ENCODE data around the gene ADRB1. TPM values are rescaled to one million over a fixed set of nuclear protein-coding genes. Genes with fewer than 3 reads are reported as not detected.

The ADRB1 gene
- total RNA-seq, 1 donor from 2014 or later = 2.0 TPM

DNA sequence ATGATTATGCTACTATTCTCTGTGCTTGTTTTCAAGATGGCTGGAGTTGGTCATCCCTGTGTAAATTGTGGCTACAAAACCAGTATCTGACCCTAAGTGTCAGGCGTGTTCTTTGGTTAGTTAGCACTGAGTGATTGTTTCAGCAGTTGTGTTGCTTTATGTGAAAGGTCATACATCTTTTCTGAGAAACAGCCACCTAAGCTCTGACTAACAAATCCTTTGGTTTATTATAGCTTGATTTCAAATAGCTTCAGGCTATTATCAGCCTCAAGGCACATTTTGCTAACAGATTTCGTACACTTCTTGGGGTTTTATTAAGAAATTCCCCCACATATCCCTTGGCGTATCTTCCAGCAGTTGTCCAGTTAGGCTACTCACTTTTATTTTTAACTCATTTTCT is 4.8 kb upstream of the ADRB1 start:
- Mint-ChIP-seq H3K36me3 (peaks cover 8% of the 10 kb centered on the region), H3K27ac (no peak overlapping the region), H3K27me3 (peaks cover 48% of the 10 kb centered on the region), H3K4me1 (ENCODE audit: unreplicated experiment) (peaks cover 7% of the 10 kb centered on the region), H3K4me3 (no peak overlapping the region), H3K9me3 (no peaks in the 10 kb centered on the region)
- no peak for DNase-seq (ENCODE audit: extremely low spot score, unreplicated experiment)
- TF ChIP-seq, protein P1, sequence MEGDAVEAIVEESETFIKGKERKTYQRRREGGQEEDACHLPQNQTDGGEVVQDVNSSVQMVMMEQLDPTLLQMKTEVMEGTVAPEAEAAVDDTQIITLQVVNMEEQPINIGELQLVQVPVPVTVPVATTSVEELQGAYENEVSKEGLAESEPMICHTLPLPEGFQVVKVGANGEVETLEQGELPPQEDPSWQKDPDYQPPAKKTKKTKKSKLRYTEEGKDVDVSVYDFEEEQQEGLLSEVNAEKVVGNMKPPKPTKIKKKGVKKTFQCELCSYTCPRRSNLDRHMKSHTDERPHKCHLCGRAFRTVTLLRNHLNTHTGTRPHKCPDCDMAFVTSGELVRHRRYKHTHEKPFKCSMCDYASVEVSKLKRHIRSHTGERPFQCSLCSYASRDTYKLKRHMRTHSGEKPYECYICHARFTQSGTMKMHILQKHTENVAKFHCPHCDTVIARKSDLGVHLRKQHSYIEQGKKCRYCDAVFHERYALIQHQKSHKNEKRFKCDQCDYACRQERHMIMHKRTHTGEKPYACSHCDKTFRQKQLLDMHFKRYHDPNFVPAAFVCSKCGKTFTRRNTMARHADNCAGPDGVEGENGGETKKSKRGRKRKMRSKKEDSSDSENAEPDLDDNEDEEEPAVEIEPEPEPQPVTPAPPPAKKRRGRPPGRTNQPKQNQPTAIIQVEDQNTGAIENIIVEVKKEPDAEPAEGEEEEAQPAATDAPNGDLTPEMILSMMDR (conservative IDR thresholded peaks at IDR 0.05) = no peak

DNA sequence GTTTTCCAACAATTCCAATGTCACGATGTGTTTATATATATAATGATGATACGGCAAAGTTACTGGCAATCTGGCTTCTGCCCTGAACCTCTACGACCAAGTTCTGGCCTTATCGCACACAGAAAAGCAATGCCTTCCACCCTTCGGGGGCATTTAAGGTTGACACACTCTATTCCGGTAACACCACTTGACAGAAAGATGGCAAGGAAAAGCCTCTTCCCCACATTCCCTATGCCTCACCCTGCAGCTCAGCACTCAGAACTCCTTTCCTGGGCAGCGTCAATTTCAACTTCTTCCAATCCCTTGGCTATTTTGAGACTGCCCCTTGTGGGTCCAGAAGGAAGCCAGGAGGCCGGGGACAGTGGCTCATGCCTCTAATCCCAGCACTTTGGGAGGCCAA is 2.5 kb upstream of the ADRB1 start:
- TF ChIP-seq, protein P1 (conservative IDR thresholded peaks at IDR 0.05) = no peak
- Mint-ChIP-seq H3K27ac (no peak overlapping the region), H3K9me3 (no peaks in the 10 kb centered on the region), H3K4me1 (ENCODE audit: unreplicated experiment) (peaks cover 6% of the 10 kb centered on the region), H3K4me3 (no peak overlapping the region), H3K27me3 (peaks cover 67% of the 10 kb centered on the region), H3K36me3 (peaks cover 8% of the 10 kb centered on the region)
- no peak for DNase-seq (ENCODE audit: extremely low spot score, unreplicated experiment)

DNA sequence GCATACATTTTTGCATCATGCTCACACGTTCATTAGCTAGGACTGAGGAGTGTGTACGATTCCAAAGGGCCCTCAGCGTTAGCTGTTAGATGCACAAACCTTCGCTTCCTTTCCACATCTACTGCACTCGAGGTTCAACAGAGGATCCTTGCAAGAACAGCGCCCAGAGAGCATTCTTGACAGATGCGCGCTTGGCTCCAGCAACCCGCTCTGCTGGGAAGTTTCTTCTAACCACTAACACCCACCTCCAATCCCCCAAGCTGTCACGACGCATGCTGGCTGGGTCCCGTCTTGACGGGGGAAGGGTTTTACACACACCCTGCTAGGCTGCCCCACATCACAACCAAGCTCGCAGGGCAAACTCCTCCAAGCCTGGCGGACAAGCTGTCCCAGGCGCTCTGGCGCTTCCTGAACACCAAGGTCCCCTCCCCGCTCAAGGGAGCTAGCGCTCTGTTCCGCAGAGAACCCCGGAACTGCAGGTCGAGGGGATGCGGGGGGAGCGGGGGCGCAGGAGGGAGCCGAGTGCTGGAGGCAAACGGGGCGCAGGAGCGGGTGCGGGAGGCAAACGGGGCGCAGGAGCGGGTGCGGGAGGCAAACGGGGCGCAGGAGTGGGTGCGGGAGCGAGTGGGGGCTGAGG is 653 bp upstream of the ADRB1 start:
- peaks cover 85% of the 10 kb centered on the region for H3K27me3 Mint-ChIP-seq
- H3K4me3 Mint-ChIP-seq = peak overlapping the region; percentile 85
- TF ChIP-seq, protein P1 (conservative IDR thresholded peaks at IDR 0.05) = no peak
- no peak overlapping the region for H3K27ac Mint-ChIP-seq
- no peak for DNase-seq (ENCODE audit: extremely low spot score, unreplicated experiment)
- H3K4me1 Mint-ChIP-seq (ENCODE audit: unreplicated experiment) = peaks cover 6% of the 10 kb centered on the region
- H3K9me3 Mint-ChIP-seq = no peaks in the 10 kb centered on the region
- H3K36me3 Mint-ChIP-seq = peaks cover 8% of the 10 kb centered on the region

DNA sequence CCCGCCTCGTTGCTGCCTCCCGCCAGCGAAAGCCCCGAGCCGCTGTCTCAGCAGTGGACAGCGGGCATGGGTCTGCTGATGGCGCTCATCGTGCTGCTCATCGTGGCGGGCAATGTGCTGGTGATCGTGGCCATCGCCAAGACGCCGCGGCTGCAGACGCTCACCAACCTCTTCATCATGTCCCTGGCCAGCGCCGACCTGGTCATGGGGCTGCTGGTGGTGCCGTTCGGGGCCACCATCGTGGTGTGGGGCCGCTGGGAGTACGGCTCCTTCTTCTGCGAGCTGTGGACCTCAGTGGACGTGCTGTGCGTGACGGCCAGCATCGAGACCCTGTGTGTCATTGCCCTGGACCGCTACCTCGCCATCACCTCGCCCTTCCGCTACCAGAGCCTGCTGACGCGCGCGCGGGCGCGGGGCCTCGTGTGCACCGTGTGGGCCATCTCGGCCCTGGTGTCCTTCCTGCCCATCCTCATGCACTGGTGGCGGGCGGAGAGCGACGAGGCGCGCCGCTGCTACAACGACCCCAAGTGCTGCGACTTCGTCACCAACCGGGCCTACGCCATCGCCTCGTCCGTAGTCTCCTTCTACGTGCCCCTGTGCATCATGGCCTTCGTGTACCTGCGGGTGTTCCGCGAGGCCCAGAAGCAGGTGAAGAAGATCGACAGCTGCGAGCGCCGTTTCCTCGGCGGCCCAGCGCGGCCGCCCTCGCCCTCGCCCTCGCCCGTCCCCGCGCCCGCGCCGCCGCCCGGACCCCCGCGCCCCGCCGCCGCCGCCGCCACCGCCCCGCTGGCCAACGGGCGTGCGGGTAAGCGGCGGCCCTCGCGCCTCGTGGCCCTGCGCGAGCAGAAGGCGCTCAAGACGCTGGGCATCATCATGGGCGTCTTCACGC is 825 bp downstream of the ADRB1 start:
- Mint-ChIP-seq H3K4me1 (ENCODE audit: unreplicated experiment) (peaks cover 6% of the 10 kb centered on the region), H3K27me3 (peaks cover 87% of the 10 kb centered on the region), H3K9me3 (no peaks in the 10 kb centered on the region), H3K27ac (no peak overlapping the region), H3K36me3 (peaks cover 8% of the 10 kb centered on the region), H3K4me3 (peak overlapping the region; percentile 83)
- no peak for DNase-seq (ENCODE audit: extremely low spot score, unreplicated experiment)
- TF ChIP-seq, protein P1 (conservative IDR thresholded peaks at IDR 0.05) = no peak

DNA sequence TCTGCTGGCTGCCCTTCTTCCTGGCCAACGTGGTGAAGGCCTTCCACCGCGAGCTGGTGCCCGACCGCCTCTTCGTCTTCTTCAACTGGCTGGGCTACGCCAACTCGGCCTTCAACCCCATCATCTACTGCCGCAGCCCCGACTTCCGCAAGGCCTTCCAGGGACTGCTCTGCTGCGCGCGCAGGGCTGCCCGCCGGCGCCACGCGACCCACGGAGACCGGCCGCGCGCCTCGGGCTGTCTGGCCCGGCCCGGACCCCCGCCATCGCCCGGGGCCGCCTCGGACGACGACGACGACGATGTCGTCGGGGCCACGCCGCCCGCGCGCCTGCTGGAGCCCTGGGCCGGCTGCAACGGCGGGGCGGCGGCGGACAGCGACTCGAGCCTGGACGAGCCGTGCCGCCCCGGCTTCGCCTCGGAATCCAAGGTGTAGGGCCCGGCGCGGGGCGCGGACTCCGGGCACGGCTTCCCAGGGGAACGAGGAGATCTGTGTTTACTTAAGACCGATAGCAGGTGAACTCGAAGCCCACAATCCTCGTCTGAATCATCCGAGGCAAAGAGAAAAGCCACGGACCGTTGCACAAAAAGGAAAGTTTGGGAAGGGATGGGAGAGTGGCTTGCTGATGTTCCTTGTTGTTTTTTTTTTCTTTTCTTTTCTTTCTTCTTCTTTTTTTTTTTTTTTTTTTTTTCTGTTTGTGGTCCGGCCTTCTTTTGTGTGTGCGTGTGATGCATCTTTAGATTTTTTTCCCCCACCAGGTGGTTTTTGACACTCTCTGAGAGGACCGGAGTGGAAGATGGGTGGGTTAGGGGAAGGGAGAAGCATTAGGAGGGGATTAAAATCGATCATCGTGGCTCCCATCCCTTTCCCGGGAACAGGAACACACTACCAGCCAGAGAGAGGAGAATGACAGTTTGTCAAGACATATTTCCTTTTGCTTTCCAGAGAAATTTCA is 1.7 kb downstream of the ADRB1 start:
- TF ChIP-seq, protein P1 (conservative IDR thresholded peaks at IDR 0.05) = no peak
- Mint-ChIP-seq H3K9me3 (no peaks in the 10 kb centered on the region), H3K27me3 (peaks cover 85% of the 10 kb centered on the region), H3K4me1 (ENCODE audit: unreplicated experiment) (peaks cover 6% of the 10 kb centered on the region), H3K27ac (no peak overlapping the region), H3K4me3 (peak overlapping the region; percentile 79), H3K36me3 (peaks cover 5% of the 10 kb centered on the region)
- DNase-seq (ENCODE audit: extremely low spot score, unreplicated experiment) = no peak
